Adrenal gland (tissue), 12 donors: ENCODE results near the gene SSBP3. TPM values are rescaled to one million over a fixed set of nuclear protein-coding genes. Genes with fewer than 3 reads are reported as not detected.

Source experiments
- DNase-seq, 7 donors: peaks; one replicate each; pipeline ENCODE4 v3.0.0-alpha.2; 2019 to 2020
- H3K27ac ChIP-seq, 5 donors: fragments of 200-600 bp; sonication (generic) in 4 of 5; 1 replicate in 3 of 5; 2 replicates in 2 of 5; pipeline versions ENCODE4 v1.5.1 to v1.8.0; 2016 to 2020; ENCODE audit warnings: mild to moderate bottlenecking in 1 of 5
- H3K27me3 ChIP-seq: fragments of 200-600 bp; 2 replicates; pipeline ENCODE4 v1.8.0; 2021
- H3K36me3 ChIP-seq, 2 donors: fragments of 200-600 bp; replicated peaks in 1 of 2; 1 replicate in 1 of 2; 2 replicates in 1 of 2; pipeline versions ENCODE4 v1.5.1 to v1.8.0; 2018 to 2022
- H3K4me1 ChIP-seq, 2 donors: fragments of 200-600 bp; replicated peaks in 1 of 2; 1 replicate in 1 of 2; 2 replicates in 1 of 2; pipeline versions ENCODE4 v1.5.1 to v1.8.0; 2018 to 2021
- H3K4me3 ChIP-seq, 4 donors: fragments of 200-600 bp; sonication (generic) in 3 of 4; one replicate each; pipeline ENCODE4 v1.5.1; 2016 to 2018
- H3K9me3 ChIP-seq, 3 donors: fragments of 200-600 bp; sonication (generic) in 1 of 3; replicated peaks in 1 of 3; 1 replicate in 2 of 3; 2 replicates in 1 of 3; pipeline versions ENCODE4 v1.5.1 to v1.8.0; 2016 to 2021
- CTCF ChIP-seq, 6 experiments: fragments of 450-650 bp in 4 of 6; fragments of 200-600 bp in 2 of 6; sonication (generic) in 1 of 6; IDR thresholded peaks; 1 replicate in 5 of 6; 2 replicates in 1 of 6; pipeline versions ENCODE4 v1.5.1 to v1.8.0; 2016 to 2021; ENCODE audit warnings: antibody characterized with exemption in 6 of 6, mild to moderate bottlenecking in 2 of 6, moderate library complexity in 1 of 6
- POLR2A ChIP-seq, 2 donors: fragments of 450-650 bp; IDR thresholded peaks; one replicate each; pipeline ENCODE4 v1.6.1; 2017; ENCODE audit warnings: antibody characterized with exemption in 2 of 2, mild to moderate bottlenecking in 2 of 2, moderate library complexity in 1 of 2
- WGBS, 4 donors: extraction: QIAGEN DNeasy Blood & Tissue Kit in 2 of 4; methylation state at CpG; one replicate each; pipeline versions ENCODE4 v1.1.5 to v1.1.7; 2013 to 2017; 5-methylcytosine and 5-hydroxymethylcytosine counted together
- intact Hi-C, 2 donors: fragments of 100-400 bp; cut with DNase I; formaldehyde crosslinking; loops; one replicate each; pipeline versions ENCODE4 v1.14.1 to v1.15.0; 2022 to 2023
- polyA plus RNA-seq, 3 donors: library from polyadenylated mRNA; stranded (reverse); fragments of 200-250 nt in 2 of 3; fragments of 350-450 nt in 1 of 3; fragmentation: Illumina TruSeq in 1 of 3; extraction: RNeasy Lipid Tissue Mini Kit (QIAGEN cat#74804) in 1 of 3; gene quantifications; one replicate each; pipeline ENCODE4 v1.2.3, GENCODE V29; 2013 to 2014
- total RNA-seq, 9 donors: library from RNA; depleted of rRNA in 4 of 9; stranded (reverse); fragments of >200 nt in 4 of 9; fragments of 120-200 nt in 1 of 9; fragmentation: NEBNext Ultra II Directional in 1 of 9; extraction: Animal tissue kit (Norgen Biotek cat#: 25700) in 1 of 9; gene quantifications; one replicate each; pipeline versions ENCODE4 v1.1.0 to v1.2.4, GENCODE V29; 2013 to 2023
- donor health status: healthy with polysubstance abuse.
- donor health status: Bipolar disorder and iron deficiency.
- donor health status: DM: yes; HTN: yes; CAD: no.
- donor health status: DM: no; HTN: no; CAD: no.
- donor health status: DM: no; HTN: no; CAD: no.
- donor health status: DM: yes; HTN: yes; CAD: no.

The SSBP3 gene
- total and polyA plus RNA-seq, 12 donors, result 15.3 to 150 (median 66.0) TPM

- 16 to 35% (median 28%) methylated on average over 5 of the region's 5 CpGs for WGBS, 4 donors
- Histone ChIP-seq H3K4me1 (peaks cover 12 to 33% of the 10 kb centered on the region in 2 donors), H3K36me3 (peaks cover 0 to 75% of the 10 kb centered on the region in 2 donors), H3K4me3 (no peak overlapping the region), H3K9me3 (no peaks in the 10 kb centered on the region), H3K27ac (peak overlapping the region in 3 of 5 donors; percentile 17 to 65 (median 41)), H3K27me3 (no peaks in the 10 kb centered on the region)
- DNase-seq, result peak; percentile 74 to 94 (median 86)
- intact Hi-C loops, result loop anchor here in 1 of 2 donors (10.0 kb wide), 1 partner anchor 82 kb away; no protein-coding TSS in a partner anchor
- TF ChIP-seq CTCF (IDR thresholded peaks at IDR 0.05) (no peak), POLR2A (IDR thresholded peaks at IDR 0.05) (peak in 1 of 2 donors; percentile 18)
These were observed 9.1 kb downstream of the SSBP3 start for GRCh38 chr1:54397090-54397591.

- TF ChIP-seq CTCF (IDR thresholded peaks at IDR 0.05) (no peak), POLR2A (IDR thresholded peaks at IDR 0.05) (no peak)
- Histone ChIP-seq H3K4me1 (peaks cover 12 to 36% of the 10 kb centered on the region in 2 donors), H3K27me3 (no peaks in the 10 kb centered on the region), H3K27ac (peak overlapping the region in 2 of 5 donors; percentile 41 to 65), H3K9me3 (no peaks in the 10 kb centered on the region), H3K36me3 (peaks cover 0 to 68% of the 10 kb centered on the region in 2 donors), H3K4me3 (no peak overlapping the region)
- intact Hi-C loops, result loop anchor here in 1 of 2 donors (10.0 kb wide), 1 partner anchor 82 kb away; no protein-coding TSS in a partner anchor
- WGBS, 4 donors, result 61 to 77% (median 69%) methylated on average over 8 of the region's 8 CpGs
- no peak for DNase-seq
These were observed 9.8 kb downstream of the SSBP3 start for GRCh38 chr1:54396261-54396933.

- 80 to 96% (median 85%) methylated on average over 7 to 11 of the region's 11 CpGs for WGBS, 4 donors
- Histone ChIP-seq H3K4me3 (no peak overlapping the region), H3K27ac (no peak overlapping the region), H3K27me3 (no peaks in the 10 kb centered on the region), H3K36me3 (peaks cover 0 to 59% of the 10 kb centered on the region in 2 donors), H3K4me1 (peaks cover 12 to 36% of the 10 kb centered on the region in 2 donors), H3K9me3 (no peaks in the 10 kb centered on the region)
- no peak for TF ChIP-seq POLR2A (IDR thresholded peaks at IDR 0.05)
- TF ChIP-seq CTCF (IDR thresholded peaks at IDR 0.05), result no peak
- intact Hi-C loops, result loop anchor here in 1 of 2 donors (10.0 kb wide), 1 partner anchor 81 kb away; no protein-coding TSS in a partner anchor
- DNase-seq, result no peak
These were observed 10.8 kb downstream of the SSBP3 start for GRCh38 chr1:54395281-54395934.

DNA sequence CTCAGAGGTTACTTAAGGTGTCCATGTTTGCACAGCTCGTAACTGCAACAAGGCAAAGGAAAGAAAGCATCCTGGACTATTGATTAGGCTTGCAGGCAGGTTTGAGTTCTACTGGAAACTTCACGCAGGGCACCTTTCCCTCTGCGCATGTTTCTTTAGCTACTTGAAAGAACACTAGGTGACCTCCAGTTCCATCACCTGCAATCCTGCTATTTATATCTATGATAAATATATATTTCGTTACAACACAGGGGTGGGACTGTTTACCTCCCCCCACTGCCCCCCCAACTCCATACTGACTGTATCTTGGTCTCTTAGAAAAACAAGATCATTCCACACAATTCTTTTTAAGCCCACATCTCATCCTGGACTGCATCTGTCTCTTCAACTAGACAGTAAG lies 12.1 kb downstream of the SSBP3 start:
- H3K4me1 ChIP-seq, result peaks cover 12 to 36% of the 10 kb centered on the region in 2 donors
- H3K27ac ChIP-seq, result no peak overlapping the region
- 92 to 99% (median 93%) methylated on average over 4 of the region's 4 CpGs for WGBS, 4 donors
- intact Hi-C loops, result loop anchor here in 1 of 2 donors (10.0 kb wide), 1 partner anchor 79 kb away; no protein-coding TSS in a partner anchor
- no peak for DNase-seq
- H3K27me3 ChIP-seq, result no peaks in the 10 kb centered on the region
- TF ChIP-seq POLR2A (IDR thresholded peaks at IDR 0.05) (no peak), CTCF (IDR thresholded peaks at IDR 0.05) (no peak)
- peaks cover 0 to 49% of the 10 kb centered on the region in 2 donors for H3K36me3 ChIP-seq
- no peaks in the 10 kb centered on the region for H3K9me3 ChIP-seq
- no peak overlapping the region for H3K4me3 ChIP-seq
